Measurements from ENCODE around the gene CENPE.

GRCh38 chr4:103126126-103126525, 72.0 kb downstream of the CENPE start:
- TF ChIP-seq EZH2phosphoT487 (IDR thresholded peaks at IDR 0.05; ENCODE audit: borderline replicate concordance, low read depth, low read length) = no peak
- TF ChIP-seq CTCF (conservative IDR thresholded peaks at IDR 0.05; ENCODE audit: low read length) = no peak

Data from OCI-LY7 (cell line).